ENCODE measurements around the gene RPIA. TPM values are rescaled to one million over a fixed set of nuclear protein-coding genes. Genes with fewer than 3 reads are reported as not detected.
"Not testable (repeated sequence)": the region's sequence is repeated elsewhere in the genome, so short reads cannot be mapped to it uniquely, and the experiment has no call there.

Gene RPIA
- total RNA-seq, 1 experiment from 2014 or later: 5.8 TPM

DNA sequence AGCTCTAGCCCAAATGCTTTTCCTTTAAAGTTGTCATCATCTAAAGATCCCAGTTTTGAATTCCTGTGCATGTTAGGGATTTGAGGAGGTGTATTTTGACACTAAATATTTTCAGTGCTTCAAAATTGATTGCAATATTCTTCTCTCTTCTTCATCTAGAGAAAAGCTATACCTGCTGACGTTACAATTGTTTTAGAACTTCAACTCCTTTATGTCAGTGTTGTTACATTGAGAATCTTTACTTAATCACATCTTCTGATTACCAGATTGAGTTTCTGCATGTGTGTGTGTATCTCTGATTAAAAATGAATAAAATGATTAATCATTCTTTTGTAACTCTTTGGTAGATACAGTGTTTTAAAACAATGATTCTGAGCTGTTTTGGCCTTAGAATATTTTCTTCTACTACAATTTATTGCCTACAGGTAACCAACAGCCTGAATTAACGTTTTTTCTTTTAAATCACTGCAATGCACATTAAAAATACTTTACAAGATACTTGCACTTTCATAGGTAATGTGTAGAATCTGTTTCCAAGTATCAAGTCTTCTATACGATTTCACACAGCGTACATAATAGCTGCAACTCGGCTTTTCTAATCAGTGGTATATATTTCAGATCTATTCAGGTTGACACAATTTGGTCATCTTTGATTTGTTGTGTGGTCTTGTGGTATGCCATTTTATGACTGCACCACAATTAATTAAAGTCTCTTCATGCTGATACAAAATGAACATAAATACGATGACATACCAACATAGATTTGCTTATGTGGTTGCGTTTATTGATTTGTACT lies 82.0 kb downstream of the RPIA start:
- DNase-seq (ENCODE audit: low spot score): not testable (repeated sequence)

DNA sequence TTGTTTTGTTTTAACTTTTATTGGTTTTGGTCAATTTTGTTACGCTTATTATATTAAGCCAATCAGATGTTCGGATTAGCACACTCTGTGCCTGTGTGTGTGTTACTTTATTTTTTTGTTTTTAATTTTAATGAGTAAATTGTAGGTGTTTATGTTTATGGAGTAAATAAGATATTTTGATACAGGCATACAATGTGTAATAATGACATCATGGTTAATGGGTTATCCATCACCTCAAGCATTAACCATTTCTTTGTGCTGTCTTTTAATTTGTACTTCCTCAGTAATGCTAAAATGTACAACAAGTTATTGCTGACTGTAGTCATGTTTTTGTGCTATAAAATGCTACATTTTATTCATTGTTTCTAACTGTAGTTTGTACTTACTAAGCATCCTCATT lies 97.7 kb downstream of the RPIA start:
- DNase-seq (ENCODE audit: low spot score): not testable (repeated sequence)

DNA sequence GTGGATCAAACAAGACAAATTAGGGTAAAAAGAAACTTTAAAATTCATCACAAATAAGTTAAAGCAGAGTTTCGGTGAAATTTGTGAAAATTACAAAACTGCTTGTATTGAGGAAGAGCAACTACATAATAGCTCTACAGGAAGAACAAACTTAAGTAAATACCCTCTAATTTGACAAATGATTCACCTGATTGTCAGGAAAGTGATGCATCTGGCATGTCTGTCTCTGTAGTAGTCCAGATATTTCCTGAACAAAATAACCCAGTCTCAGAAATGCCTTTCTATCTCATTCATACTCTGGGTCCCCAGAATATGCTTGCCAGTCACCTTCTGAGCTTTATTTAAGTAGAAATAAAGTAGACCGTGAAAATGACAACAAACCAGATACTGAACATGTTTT lies 104.5 kb downstream of the RPIA start:
- not testable (repeated sequence) for DNase-seq (ENCODE audit: low spot score)

DNA sequence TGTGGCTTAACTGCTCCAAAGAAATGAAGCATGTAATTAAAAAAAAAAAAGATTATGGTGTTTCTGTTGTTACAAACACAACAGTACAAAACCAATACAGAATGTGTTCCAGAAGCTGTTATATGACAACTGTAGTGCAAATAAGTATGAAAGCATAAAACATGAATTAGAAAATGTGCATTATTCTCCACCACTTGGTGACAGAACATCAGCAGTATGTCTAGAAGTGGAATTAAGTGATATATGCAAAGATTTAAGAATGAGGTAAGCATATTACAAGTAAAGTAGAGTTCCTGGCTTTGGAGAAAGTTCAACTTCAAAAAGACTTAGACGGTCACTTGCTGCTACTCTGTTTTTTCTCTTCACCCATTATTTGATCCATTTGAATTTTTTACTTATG lies 105.0 kb downstream of the RPIA start:
- not testable (repeated sequence) for DNase-seq (ENCODE audit: low spot score)

DNA sequence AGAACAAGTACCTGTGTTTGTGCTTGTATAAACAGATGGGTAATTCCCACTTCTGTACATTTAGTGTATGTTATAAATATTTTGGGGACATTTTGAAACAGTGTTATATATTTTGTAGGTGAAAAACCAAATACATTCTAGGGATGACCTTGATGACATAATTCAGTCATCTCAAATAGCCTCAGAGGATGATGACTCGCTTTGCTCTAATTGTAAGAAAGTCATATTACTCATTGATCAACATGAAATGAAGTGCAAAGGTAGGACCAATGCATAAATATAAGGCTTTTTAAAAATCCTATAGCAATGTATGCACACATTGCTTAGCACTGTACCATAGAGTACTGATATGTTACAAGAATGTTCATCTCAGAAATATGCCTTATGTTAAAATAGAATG lies 105.7 kb downstream of the RPIA start:
- not testable (repeated sequence) for DNase-seq (ENCODE audit: low spot score)

Other genes starting within 250 kb of the RPIA start
- gene FOXI3, start 239.0 kb upstream of the RPIA start, total RNA-seq (2014; rRNA removed; shearing (Covaris generic)): not detected in 2 replicates
- 12.7 and 16.6 TPM in 2 replicates for gene EIF2AK3, start 64.2 kb upstream of the RPIA start, total RNA-seq (2014; rRNA removed; shearing (Covaris generic))